ENCODE data around the gene FGFR2. TPM values are rescaled to one million over a fixed set of nuclear protein-coding genes. Genes with fewer than 3 reads are reported as not detected.

FGFR2 gene
- total and polyA plus RNA-seq, 2 of the 4 experiments (the other 2 are of a cell fraction), result not detected

DNA sequence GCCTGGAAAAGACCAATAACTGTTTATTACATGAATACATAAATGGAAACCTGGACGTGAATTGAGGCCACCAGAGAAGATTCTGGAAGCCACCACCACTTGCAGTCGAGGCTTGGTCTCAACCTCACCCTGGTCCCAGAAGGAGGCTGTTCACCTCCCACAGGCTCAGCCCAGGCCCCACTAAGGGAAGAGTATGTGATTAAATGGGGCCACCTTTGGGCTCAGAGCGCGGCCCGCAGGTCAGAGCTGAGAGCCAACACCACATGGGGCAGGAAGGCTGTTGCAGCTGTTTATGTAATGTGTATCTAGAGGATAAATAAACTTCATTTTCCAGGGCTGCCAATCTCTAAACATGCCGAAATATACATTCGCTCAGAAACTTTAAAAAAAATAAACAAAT, 17.6 kb upstream of the FGFR2 start:
- no peak overlapping the region for H3K18ac ChIP-seq (ENCODE audit: low read depth, low read length)
- H3K9ac ChIP-seq (ENCODE audit: low read depth, low read length), result no peak overlapping the region
- H3K27me3 ChIP-seq (ENCODE audit: control insufficient read depth, insufficient read depth, low read length), result no peaks in the 10 kb centered on the region
- H3K23ac ChIP-seq (ENCODE audit: low read depth, low read length), result no peak overlapping the region
- WGBS, 2 experiments (ENCODE audit: extremely low coverage in 2 of 2, insufficient read length in 1 of 2), result no CpG with 5 or more reads among the region's 7 CpGs
- H2BK5ac ChIP-seq (ENCODE audit: low read depth, low read length, poor library complexity, severe bottlenecking), result no peak overlapping the region
- ChIA-PET CTCF (no interaction called here), POLR2A (ENCODE audit: unreplicated experiment) (no interaction called here)
- TF ChIP-seq, protein P1, sequence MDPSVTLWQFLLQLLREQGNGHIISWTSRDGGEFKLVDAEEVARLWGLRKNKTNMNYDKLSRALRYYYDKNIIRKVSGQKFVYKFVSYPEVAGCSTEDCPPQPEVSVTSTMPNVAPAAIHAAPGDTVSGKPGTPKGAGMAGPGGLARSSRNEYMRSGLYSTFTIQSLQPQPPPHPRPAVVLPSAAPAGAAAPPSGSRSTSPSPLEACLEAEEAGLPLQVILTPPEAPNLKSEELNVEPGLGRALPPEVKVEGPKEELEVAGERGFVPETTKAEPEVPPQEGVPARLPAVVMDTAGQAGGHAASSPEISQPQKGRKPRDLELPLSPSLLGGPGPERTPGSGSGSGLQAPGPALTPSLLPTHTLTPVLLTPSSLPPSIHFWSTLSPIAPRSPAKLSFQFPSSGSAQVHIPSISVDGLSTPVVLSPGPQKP (IDR thresholded peaks at IDR 0.05; ENCODE audit: borderline replicate concordance, low read depth, low read length), result no peak
- no peak for TF ChIP-seq CHD1 (IDR thresholded peaks at IDR 0.05; ENCODE audit: low read depth, low read length)
- no peak for TF ChIP-seq CEBPB (IDR thresholded peaks at IDR 0.05; ENCODE audit: low read depth, low read length)
- TF ChIP-seq, protein P2, sequence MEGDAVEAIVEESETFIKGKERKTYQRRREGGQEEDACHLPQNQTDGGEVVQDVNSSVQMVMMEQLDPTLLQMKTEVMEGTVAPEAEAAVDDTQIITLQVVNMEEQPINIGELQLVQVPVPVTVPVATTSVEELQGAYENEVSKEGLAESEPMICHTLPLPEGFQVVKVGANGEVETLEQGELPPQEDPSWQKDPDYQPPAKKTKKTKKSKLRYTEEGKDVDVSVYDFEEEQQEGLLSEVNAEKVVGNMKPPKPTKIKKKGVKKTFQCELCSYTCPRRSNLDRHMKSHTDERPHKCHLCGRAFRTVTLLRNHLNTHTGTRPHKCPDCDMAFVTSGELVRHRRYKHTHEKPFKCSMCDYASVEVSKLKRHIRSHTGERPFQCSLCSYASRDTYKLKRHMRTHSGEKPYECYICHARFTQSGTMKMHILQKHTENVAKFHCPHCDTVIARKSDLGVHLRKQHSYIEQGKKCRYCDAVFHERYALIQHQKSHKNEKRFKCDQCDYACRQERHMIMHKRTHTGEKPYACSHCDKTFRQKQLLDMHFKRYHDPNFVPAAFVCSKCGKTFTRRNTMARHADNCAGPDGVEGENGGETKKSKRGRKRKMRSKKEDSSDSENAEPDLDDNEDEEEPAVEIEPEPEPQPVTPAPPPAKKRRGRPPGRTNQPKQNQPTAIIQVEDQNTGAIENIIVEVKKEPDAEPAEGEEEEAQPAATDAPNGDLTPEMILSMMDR (conservative IDR thresholded peaks at IDR 0.05; ENCODE audit: low read depth, low read length), result no peak
- no peaks in the 10 kb centered on the region for H3K9me1 ChIP-seq (ENCODE audit: insufficient read depth, low read length)
- no peak overlapping the region for H2BK15ac ChIP-seq (ENCODE audit: low read depth, low read length)
- H2BK20ac ChIP-seq (ENCODE audit: low read depth, low read length), result no peak overlapping the region
- intact Hi-C loops (cut with micrococcal nuclease) (no loop called here), in situ Hi-C loops (cut with MboI; ENCODE audit: low sequenced_read_pairs) (no loop called here), dilution Hi-C loops (cut with HindIII; ENCODE audit: low sequenced_read_pairs, unreplicated experiment) (no loop called here)
- no peaks in the 10 kb centered on the region for H3K79me1 ChIP-seq (ENCODE audit: low read depth in 1 of 2, low read length in 2 of 2)
- peaks cover 32% of the 10 kb centered on the region; the same call in 1 of the 2 replicates for H3K9me3 ChIP-seq (ENCODE audit: control insufficient read depth, insufficient read depth, low read length)
- no peak overlapping the region for H2AK5ac ChIP-seq (ENCODE audit: low read depth, low read length)
- H3K4ac ChIP-seq (ENCODE audit: low read depth, low read length), result no peak overlapping the region
- no peak overlapping the region for H4K91ac ChIP-seq (ENCODE audit: insufficient read depth, low read depth, low read length)
- H4K5ac ChIP-seq (ENCODE audit: low read depth, low read length), result no peak overlapping the region
- H2BK120ac ChIP-seq (ENCODE audit: low read depth, low read length), result no peak overlapping the region
- no peak overlapping the region for H2AK9ac ChIP-seq (replicated peaks; ENCODE audit: low read depth, low read length, poor library complexity)
- no peak overlapping the region for H4K8ac ChIP-seq (ENCODE audit: low read depth in 2 of 2, low read length in 2 of 2)
- H4K20me1 ChIP-seq (ENCODE audit: insufficient read depth, low read length), result no peaks in the 10 kb centered on the region
- no peaks in the 10 kb centered on the region for H3K36me3 ChIP-seq (ENCODE audit: control insufficient read depth, insufficient read depth, low read length)
- no peak overlapping the region for H3K14ac ChIP-seq (replicated peaks; ENCODE audit: low read depth, low read length)
- H2AFZ ChIP-seq (replicated peaks; ENCODE audit: low read length, poor library complexity), result no peak overlapping the region
- no peak overlapping the region for H3K27ac ChIP-seq (ENCODE audit: insufficient read depth, low read length)
- no peaks in the 10 kb centered on the region for H3K4me1 ChIP-seq (ENCODE audit: control insufficient read depth, insufficient read depth, low read length)
- ATAC-seq (ENCODE audit: low read depth), result no peak
- H3K4me3 ChIP-seq (ENCODE audit: insufficient read depth, low read depth, low read length), result no peak overlapping the region
- DNase-seq, result no peak
- H3K56ac ChIP-seq (ENCODE audit: extremely low read depth, insufficient read depth, low read length), result no peak overlapping the region
- no peak overlapping the region for H3K4me2 ChIP-seq (ENCODE audit: low read depth, low read length)
- no TSS peak for BruUV-seq (replicated peaks)

All from IMR-90 (cell line).